ENCODE data around the gene DOK6. TPM values are rescaled to one million over a fixed set of nuclear protein-coding genes. Genes with fewer than 3 reads are reported as not detected.

DOK6 gene
- total RNA-seq, 6 donors from 2014 or later = 0.89 to 6.1 (median 1.9) TPM

DNA sequence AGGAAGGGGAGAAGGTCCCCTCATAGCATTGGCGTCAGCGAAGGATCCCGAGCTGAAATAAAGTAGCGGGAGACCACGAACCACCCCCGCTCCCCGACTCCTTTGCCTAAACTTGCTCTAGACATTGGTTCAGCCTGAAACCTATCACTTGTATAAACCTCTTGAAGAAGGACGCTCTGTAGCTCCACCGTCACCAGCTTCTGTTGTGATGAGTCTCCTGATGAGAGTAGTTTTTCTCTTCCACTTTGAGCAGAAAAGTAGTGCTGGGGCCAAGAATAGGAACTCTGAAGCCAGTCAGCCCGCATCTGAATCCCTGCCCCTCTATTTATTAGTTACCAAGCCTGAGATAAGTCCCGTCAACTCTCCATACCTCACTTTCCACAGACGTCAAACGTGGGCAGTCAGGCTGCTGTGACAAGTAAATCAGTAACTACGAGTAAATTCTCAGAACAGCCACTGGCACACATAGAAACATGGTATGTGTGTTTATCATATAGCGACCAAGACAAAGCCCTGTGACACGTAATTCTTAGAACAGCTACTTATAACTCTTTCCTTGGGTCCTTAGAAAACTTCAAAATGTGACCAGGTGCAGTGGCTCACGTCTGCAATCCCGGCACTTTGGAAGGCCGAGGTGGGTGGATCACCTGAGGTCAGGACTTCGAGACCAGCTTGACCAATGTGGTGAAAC, 485.3 kb downstream of the DOK6 start:
- Histone ChIP-seq H3K9me3 (no peaks in the 10 kb centered on the region), H3K4me1 (no peaks in the 10 kb centered on the region), H3K36me3 (no peaks in the 10 kb centered on the region), H3K27ac (no peak overlapping the region), H3K27me3 (no peaks in the 10 kb centered on the region), H3K4me3 (no peak overlapping the region)
- 81 to 92% methylated on average over 20 of the region's 20 CpGs for WGBS, 2 donors
- ATAC-seq (ENCODE audit: low FRiP score in 2 of 2) (no peak), DNase-seq (no peak)
- no peak for TF ChIP-seq POLR2AphosphoS5 (IDR thresholded peaks at IDR 0.05)
- TF ChIP-seq, protein P1, sequence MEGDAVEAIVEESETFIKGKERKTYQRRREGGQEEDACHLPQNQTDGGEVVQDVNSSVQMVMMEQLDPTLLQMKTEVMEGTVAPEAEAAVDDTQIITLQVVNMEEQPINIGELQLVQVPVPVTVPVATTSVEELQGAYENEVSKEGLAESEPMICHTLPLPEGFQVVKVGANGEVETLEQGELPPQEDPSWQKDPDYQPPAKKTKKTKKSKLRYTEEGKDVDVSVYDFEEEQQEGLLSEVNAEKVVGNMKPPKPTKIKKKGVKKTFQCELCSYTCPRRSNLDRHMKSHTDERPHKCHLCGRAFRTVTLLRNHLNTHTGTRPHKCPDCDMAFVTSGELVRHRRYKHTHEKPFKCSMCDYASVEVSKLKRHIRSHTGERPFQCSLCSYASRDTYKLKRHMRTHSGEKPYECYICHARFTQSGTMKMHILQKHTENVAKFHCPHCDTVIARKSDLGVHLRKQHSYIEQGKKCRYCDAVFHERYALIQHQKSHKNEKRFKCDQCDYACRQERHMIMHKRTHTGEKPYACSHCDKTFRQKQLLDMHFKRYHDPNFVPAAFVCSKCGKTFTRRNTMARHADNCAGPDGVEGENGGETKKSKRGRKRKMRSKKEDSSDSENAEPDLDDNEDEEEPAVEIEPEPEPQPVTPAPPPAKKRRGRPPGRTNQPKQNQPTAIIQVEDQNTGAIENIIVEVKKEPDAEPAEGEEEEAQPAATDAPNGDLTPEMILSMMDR (IDR thresholded peaks at IDR 0.05) = no peak
- TF ChIP-seq POLR2A (IDR thresholded peaks at IDR 0.05) = no peak
- TF ChIP-seq EP300 (IDR thresholded peaks at IDR 0.05) = no peak

DNA sequence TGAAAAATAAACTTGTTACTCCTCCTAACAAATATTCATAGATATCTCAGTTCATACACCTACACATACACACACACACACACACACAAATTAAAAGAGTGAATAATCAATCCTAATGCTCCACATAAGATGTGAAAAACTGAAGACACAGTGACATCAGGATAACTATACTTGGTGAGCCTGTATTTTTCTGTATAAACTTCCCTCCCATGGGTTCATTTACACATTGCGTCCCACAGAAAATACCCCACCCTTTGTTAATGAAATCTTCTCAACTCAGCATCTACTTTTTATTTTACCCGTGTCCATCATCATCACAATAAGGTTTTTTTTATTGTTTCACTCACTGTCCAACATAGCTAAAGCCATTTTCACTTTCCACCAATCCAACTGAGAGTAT, 486.6 kb downstream of the DOK6 start:
- TF ChIP-seq POLR2A (IDR thresholded peaks at IDR 0.05) (no peak), EP300 (IDR thresholded peaks at IDR 0.05) (no peak), POLR2AphosphoS5 (IDR thresholded peaks at IDR 0.05) (no peak)
- TF ChIP-seq, protein P1 (IDR thresholded peaks at IDR 0.05) = no peak
- no peaks in the 10 kb centered on the region for H3K9me3 ChIP-seq
- H3K36me3 ChIP-seq = no peaks in the 10 kb centered on the region
- no peaks in the 10 kb centered on the region for H3K4me1 ChIP-seq
- no peak for ATAC-seq (ENCODE audit: low FRiP score in 2 of 2)
- DNase-seq = no peak
- H3K27ac ChIP-seq = no peak overlapping the region
- no peak overlapping the region for H3K4me3 ChIP-seq
- no peaks in the 10 kb centered on the region for H3K27me3 ChIP-seq
- WGBS, 2 donors = 86 to 96% methylated on average over 2 of the region's 2 CpGs

DNA sequence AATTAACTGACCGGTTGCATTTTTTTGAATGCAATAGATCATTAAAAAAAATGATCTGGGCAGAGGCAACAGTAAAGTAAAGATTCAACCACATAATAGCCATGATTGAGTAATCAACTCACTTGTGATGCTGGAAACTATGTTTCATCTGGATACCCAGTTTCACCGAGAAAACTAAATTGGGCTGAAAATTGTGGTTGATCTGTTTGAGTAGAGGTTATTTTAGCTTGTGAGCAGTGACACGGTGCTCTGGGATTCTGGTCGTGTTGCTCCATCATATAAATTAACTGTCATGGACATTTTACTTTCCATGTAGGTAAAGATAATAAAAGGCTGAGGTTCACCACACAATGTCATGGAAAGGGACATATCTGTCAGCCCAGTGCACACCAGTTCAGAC, 488.3 kb downstream of the DOK6 start:
- Histone ChIP-seq H3K27me3 (no peaks in the 10 kb centered on the region), H3K9me3 (no peaks in the 10 kb centered on the region), H3K4me1 (no peaks in the 10 kb centered on the region), H3K36me3 (no peaks in the 10 kb centered on the region), H3K4me3 (no peak overlapping the region), H3K27ac (no peak overlapping the region)
- WGBS, 2 donors = 82 to 96% methylated on average over 4 of the region's 4 CpGs
- DNase-seq (no peak), ATAC-seq (ENCODE audit: low FRiP score in 2 of 2) (no peak)
- TF ChIP-seq, protein P1 (IDR thresholded peaks at IDR 0.05) = no peak
- no peak for TF ChIP-seq POLR2A (IDR thresholded peaks at IDR 0.05)
- TF ChIP-seq POLR2AphosphoS5 (IDR thresholded peaks at IDR 0.05) = no peak
- no peak for TF ChIP-seq EP300 (IDR thresholded peaks at IDR 0.05)

DNA sequence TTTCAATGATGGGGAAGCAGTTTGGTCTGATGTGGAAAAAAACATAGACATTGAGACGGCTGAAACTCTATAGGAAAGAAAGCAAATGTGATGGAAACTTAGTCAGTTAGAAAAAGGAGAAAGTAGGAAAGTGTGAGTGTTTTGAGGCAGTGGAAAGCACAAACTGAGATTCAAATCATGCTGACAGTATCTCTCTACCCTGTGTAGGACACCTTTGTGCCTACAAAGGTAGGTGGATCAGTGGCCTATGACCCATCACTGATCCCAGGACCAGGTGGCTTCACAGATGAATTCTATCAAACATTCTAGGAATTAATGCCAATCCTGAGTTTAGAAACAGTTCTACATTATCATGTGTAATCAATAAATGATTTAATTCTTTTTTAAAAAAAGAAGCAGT, 489.9 kb downstream of the DOK6 start:
- Histone ChIP-seq H3K4me1 (no peaks in the 10 kb centered on the region), H3K27me3 (no peaks in the 10 kb centered on the region), H3K36me3 (no peaks in the 10 kb centered on the region), H3K4me3 (no peak overlapping the region), H3K9me3 (no peaks in the 10 kb centered on the region), H3K27ac (no peak overlapping the region)
- no peak for DNase-seq
- TF ChIP-seq POLR2A (IDR thresholded peaks at IDR 0.05) (no peak), EP300 (IDR thresholded peaks at IDR 0.05) (no peak)
- TF ChIP-seq, protein P1 (IDR thresholded peaks at IDR 0.05) = no peak
- no peak for ATAC-seq (ENCODE audit: low FRiP score in 2 of 2)
- 90 to 92% methylated on average over 1 of the region's 1 CpG for WGBS, 2 donors

DNA sequence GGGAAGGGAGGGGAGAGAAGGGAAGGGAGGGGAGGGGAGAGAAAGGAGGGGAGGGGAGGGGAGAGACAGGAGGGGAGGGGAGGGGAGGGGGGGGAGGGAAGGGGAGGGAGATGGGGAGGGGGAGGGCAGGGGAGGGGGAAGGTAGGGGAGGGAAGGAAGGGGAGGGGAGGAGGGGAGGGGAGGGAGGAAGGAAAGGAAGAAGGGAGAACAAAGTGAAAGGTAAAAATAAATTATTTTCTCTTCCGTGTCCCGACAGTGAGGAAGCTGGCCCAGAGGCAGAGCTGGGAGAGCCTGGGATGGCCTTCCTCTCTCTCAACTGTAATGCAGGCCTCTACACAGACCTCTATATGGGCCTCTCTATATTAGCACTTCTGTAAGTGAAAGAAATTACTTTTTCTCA, 493.8 kb downstream of the DOK6 start:
- 82 to 95% methylated on average over 2 of the region's 2 CpGs for WGBS, 2 donors
- no peak for TF ChIP-seq POLR2AphosphoS5 (IDR thresholded peaks at IDR 0.05)
- TF ChIP-seq EP300 (IDR thresholded peaks at IDR 0.05) = no peak
- TF ChIP-seq, protein P1 (IDR thresholded peaks at IDR 0.05) = no peak
- no peak for TF ChIP-seq POLR2A (IDR thresholded peaks at IDR 0.05)
- Histone ChIP-seq H3K27me3 (no peaks in the 10 kb centered on the region), H3K9me3 (no peaks in the 10 kb centered on the region), H3K4me1 (no peaks in the 10 kb centered on the region), H3K36me3 (no peaks in the 10 kb centered on the region), H3K4me3 (no peak overlapping the region), H3K27ac (no peak overlapping the region)
- no peak for ATAC-seq (ENCODE audit: low FRiP score in 2 of 2)
- no peak for DNase-seq
